Right lobe of liver (tissue), 6 donors: ENCODE measurements around the gene PTK6. TPM values are rescaled to one million over a fixed set of nuclear protein-coding genes. Genes with fewer than 3 reads are reported as not detected.

Experiments used
- ATAC-seq, 4 donors: fragments of 200-7000 bp; cut with Tn5 transposase; one replicate each; pipeline ENCODE4 v1.9.1; 2020; ENCODE audit warnings: mild to moderate bottlenecking in 4 of 4, moderate library complexity in 4 of 4
- DNase-seq, 3 donors: peaks; one replicate each; pipeline ENCODE4 v3.0.0-alpha.2; 2020
- H3K27ac ChIP-seq, 3 donors: fragments of 200-600 bp; one replicate each; pipeline ENCODE4 v1.8.0; 2022
- H3K27me3 ChIP-seq, 2 donors: fragments of 200-600 bp; one replicate each; pipeline ENCODE4 v1.8.0; 2022
- H3K36me3 ChIP-seq, 4 donors: fragments of 200-600 bp; sonication (generic) in 1 of 4; one replicate each; pipeline versions ENCODE4 v1.5.1 to v1.8.0; 2017 to 2022; ENCODE audit warnings: control low read depth in 1 of 4
- H3K4me1 ChIP-seq, 4 donors: fragments of 200-600 bp; sonication (generic) in 1 of 4; one replicate each; pipeline versions ENCODE4 v1.5.1 to v1.8.0; 2017 to 2022; ENCODE audit warnings: control low read depth in 1 of 4
- H3K4me3 ChIP-seq, 3 donors: fragments of 200-600 bp; one replicate each; pipeline ENCODE4 v1.8.0; 2022
- H3K9me3 ChIP-seq, 4 donors: fragments of 200-600 bp; sonication (generic) in 1 of 4; one replicate each; pipeline versions ENCODE4 v1.5.1 to v1.8.0; 2017 to 2022; ENCODE audit warnings: control low read depth in 1 of 4
- CTCF ChIP-seq, 4 donors: fragments of 200-600 bp in 3 of 4; fragments of 450-650 bp in 1 of 4; IDR thresholded peaks; one replicate each; pipeline versions ENCODE4 v1.5.1 to v1.8.0; 2016 to 2022; ENCODE audit warnings: antibody characterized with exemption in 4 of 4, mild to moderate bottlenecking in 2 of 4
- POLR2A ChIP-seq: fragments of 450-650 bp; IDR thresholded peaks from one replicate; pipeline ENCODE4 v1.6.1; 2017; ENCODE audit warnings: antibody characterized with exemption, mild to moderate bottlenecking
- WGBS: methylation state at CpG from one replicate; pipeline ENCODE4 v1.1.6; 2018; ENCODE audit warnings: low coverage, low lambda C conversion rate; ENCODE audit not compliant: insufficient coverage; ENCODE audit errors: missing lambda C conversion rate; 5-methylcytosine and 5-hydroxymethylcytosine counted together
- intact Hi-C, 2 donors: fragments of 100-400 bp; cut with DNase I; formaldehyde crosslinking; loops; one replicate each; pipeline versions ENCODE4 v1.11.2 to v1.14.1; 2022
- total RNA-seq, 6 experiments: library from RNA; depleted of rRNA in 2 of 6; stranded (reverse); fragments of >200 nt in 2 of 6; fragmentation: NEBNext Ultra II Directional in 3 of 6; extraction: Animal tissue kit (Norgen Biotek cat#: 25700) in 3 of 6; gene quantifications; one replicate each; pipeline versions ENCODE4 v1.1.0 to v1.2.4, GENCODE V29; 2016 to 2023
- donor health status: DM: no; HTN: yes; CAD: no.
- donor health status: DM: no; HTN: no; CAD: no.
- donor health status: DM: no; HTN: no; CAD: no.
- donor health status: DM: no; HTN: yes; CAD: no.
- donor health status: DM: no; HTN: yes; CAD: no.

Gene PTK6
- total RNA-seq, 6 experiments from 2014 or later: 0.78 to 11.0 (median 3.6) TPM

GRCh38 chr20:63547725-63548480 lies 10.7 kb upstream of the PTK6 start, which contains the start of gene SRMS:
Gene SRMS (minus strand): TSS chr20:63547749. CDS start chr20:63547463, 286 bp downstream.
- WGBS: 60% methylated on average over 1 of the region's 35 CpGs
- TF ChIP-seq CTCF (IDR thresholded peaks at IDR 0.05) (no peak), POLR2A (no peak)
- no peak for DNase-seq
- ATAC-seq: peak in 2 of 4 donors; percentile 3 to 11
- Histone ChIP-seq H3K4me3 (no peak within 1 kb of the TSS), H3K4me1 (no peaks in the 10 kb centered on the region), H3K9me3 (no peaks in the 10 kb centered on the region), H3K27me3 (no peaks in the 10 kb centered on the region), H3K36me3 (no peaks in the 10 kb centered on the region), H3K27ac (no peak within 1 kb of the TSS)
- intact Hi-C loops: loop anchor here in 1 of 2 donors (10.0 kb wide), 1 partner anchor 427 kb away; the partner anchor contains the start of gene SAMD10

- no peak overlapping the region for H3K4me3 ChIP-seq
- DNase-seq (no peak), ATAC-seq (peak in 1 of 4 donors; percentile 2)
- no peaks in the 10 kb centered on the region for H3K36me3 ChIP-seq
- intact Hi-C loops: loop anchor here in 1 of 2 donors (10.0 kb wide), 1 partner anchor 428 kb away; the partner anchor contains the start of gene SAMD10
- whole genome bisulfite sequencing: 18% methylated on average over 2 of the region's 58 CpGs
- H3K9me3 ChIP-seq: no peaks in the 10 kb centered on the region
- H3K27ac ChIP-seq: no peak overlapping the region
- TF ChIP-seq POLR2A: no peak
- TF ChIP-seq CTCF (IDR thresholded peaks at IDR 0.05): no peak
- H3K4me1 ChIP-seq: no peaks in the 10 kb centered on the region
- no peaks in the 10 kb centered on the region for H3K27me3 ChIP-seq
These were observed 10.0 kb upstream of the PTK6 start for GRCh38 chr20:63546956-63547724.

- no peak for DNase-seq
- intact Hi-C loops: loop anchor here in 1 of 2 donors (10.0 kb wide), 1 partner anchor 428 kb away; the partner anchor contains the start of gene SAMD10
These were observed 9.2 kb upstream of the PTK6 start for GRCh38 chr20:63546256-63546955.

More at GRCh38 chr20:63546256-63546955, 9.2 kb upstream of the PTK6 start:
- Histone ChIP-seq H3K27ac (no peak overlapping the region), H3K4me1 (no peaks in the 10 kb centered on the region), H3K36me3 (no peaks in the 10 kb centered on the region), H3K9me3 (no peaks in the 10 kb centered on the region), H3K4me3 (no peak overlapping the region), H3K27me3 (no peaks in the 10 kb centered on the region)
- no peak for ATAC-seq
- no peak for TF ChIP-seq POLR2A
- no peak for TF ChIP-seq CTCF (IDR thresholded peaks at IDR 0.05)
- WGBS: no CpG with 5 or more reads among the region's 20 CpGs
